GM18520 (cell line): ENCODE data around the gene IAH1.
"Not testable (repeated sequence)": the region's sequence is repeated elsewhere in the genome, so short reads cannot be mapped to it uniquely, and the experiment has no call there.

Experiments used
- ATAC-seq: cut with Tn5 transposase; IDR thresholded peaks from one replicate; pipeline ENCODE4 v1.9.1; 2021; ENCODE audit not compliant: unreplicated experiment

Gene IAH1

DNA sequence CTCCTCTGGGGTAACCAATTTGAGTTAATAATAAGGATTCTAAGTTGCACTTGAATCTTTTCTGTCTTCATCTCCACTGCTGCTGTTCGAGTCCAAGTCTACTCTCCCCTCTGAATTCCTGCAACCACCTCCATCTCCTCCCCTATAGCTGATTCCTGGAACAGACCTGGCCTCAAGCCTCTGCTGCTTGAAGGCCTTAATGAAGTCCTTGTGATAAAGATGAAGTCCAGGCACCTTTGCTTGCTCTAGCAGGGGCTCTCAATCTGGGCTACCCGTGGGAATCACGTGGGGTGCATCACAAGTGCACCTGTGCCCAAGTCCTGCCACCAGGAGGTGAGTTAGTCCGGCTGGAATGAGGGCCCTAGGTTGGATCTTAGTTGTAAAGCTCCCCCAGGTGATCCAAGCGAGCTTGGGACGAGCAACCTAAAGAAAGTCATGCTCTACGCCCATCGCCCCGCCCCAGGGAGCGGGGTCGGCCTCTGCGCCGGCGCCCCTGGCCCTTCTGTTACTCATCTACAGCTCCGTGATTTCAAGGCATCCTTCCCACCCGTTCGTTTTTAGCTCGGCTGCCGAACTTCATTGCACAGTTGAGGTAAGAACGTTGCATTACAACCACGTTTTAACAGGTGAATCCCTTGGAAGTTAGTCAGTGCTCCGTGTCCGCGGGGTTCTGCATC is 905 bp upstream of the IAH1 start:
- no peak for ATAC-seq

DNA sequence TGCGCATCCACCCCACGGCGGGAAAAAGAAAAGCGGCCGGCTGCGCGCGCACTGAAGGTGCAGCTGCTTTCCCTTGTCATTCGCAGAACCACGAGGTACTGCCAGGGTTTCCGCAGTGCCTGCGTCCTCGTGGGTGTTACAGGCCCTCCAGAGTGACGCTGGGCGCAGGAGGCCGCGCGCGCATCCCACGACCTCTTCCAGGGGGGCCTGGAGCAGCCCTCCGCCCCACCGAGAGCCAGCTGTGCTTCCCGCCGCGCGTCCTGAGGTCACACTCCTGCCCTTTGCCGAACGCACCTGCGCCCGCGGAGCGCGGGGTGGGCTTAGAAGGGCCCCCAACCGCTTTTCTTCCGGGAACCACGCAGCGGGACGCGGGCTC is 378 bp upstream of the IAH1 start:
- no peak for ATAC-seq

DNA sequence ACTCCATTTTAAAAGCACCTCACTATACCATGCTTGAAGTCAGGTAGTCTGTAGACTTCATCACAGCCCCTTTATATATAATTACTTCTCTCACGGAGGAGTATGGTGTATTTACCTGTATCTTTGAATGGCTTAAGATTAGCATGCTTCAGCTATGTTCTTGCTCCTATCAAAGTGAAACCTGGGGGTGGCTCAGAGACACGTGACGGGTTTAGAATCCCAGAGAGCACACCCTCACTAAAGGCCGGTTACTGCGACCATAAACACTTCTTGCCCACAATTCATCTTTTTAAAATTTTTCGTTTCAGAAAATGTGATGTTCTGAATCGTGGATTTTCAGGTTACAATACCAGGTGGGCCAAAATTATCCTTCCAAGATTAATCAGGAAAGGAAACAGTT is 3.6 kb downstream of the IAH1 start:
- ATAC-seq = no peak

DNA sequence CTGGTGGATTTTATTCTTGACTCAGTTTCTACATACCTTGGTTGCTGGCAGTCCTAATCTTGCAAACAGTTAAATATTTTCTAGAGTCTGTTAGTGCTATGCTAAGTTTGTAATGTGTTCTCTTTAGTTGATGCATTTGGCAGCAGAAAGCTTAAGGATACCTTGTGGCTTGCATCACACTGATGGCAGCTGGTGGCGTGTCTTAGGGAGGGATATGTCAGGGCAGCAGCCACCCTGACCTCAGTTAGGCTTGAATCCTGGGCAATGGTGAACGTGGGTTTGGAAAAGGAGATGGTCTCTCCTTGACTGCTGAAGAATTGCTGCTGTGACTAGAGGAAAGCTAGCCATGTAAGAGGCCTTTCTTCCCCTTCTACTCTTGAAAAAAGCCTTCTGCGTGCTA is 4.2 kb downstream of the IAH1 start:
- ATAC-seq = no peak

DNA sequence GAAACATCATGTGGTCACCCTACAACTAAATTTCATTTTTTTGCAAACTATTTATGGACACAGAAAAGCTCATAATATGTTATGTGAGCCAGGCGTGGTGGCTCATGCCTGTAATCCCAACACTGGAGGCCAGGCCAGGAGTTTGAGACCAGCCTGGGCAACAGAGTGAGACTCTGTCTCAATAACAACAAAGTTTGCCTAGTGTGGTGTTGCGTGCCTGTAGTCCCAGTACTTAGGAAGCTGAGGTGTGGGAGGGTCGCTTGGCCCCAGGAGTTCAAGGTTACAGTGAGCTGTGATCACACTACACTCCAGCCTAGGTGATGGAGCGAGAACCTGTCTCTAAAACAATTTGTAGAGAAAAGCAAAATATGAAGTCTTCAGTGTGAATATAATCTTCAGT is 5.8 kb downstream of the IAH1 start:
- ATAC-seq = no peak

DNA sequence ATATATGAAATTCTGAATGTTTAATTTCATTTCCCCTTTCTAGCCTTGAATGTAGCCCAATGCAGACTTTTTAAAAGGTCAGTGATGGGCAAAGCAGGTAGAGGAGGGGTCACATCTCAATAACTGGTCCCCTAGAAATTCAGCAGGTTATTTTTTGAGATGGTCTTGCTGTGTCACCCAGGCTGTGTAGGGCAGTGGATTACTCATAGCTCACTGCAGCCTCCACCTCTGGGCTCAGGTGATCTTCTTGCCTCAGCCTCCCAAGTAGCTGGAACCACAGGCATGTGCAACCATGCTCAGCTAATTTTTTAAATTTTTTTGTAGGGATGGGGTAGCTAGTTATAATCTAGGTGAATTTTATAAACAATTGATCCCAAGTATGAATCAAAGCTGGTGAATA is 8.8 kb downstream of the IAH1 start:
- no peak for ATAC-seq

DNA sequence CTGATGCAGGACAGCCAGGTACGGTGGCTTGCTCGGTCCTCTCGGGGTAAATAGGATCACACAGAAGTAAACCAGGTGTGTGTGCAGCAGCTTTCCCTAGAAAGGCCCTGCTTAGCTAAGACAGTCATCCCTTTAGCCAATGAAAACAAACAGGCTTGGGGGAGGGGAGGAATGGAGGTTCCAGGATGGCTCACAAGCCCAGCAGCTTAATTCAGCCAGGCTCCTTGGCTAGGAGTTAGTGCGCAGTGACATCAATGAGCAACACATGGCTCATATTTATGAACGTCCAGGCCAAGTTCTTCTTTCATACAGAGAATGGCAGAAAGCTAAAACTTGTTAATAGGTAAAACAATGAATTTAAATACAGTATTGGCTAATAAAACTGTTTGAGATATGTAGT is 10.2 kb downstream of the IAH1 start:
- ATAC-seq = no peak

DNA sequence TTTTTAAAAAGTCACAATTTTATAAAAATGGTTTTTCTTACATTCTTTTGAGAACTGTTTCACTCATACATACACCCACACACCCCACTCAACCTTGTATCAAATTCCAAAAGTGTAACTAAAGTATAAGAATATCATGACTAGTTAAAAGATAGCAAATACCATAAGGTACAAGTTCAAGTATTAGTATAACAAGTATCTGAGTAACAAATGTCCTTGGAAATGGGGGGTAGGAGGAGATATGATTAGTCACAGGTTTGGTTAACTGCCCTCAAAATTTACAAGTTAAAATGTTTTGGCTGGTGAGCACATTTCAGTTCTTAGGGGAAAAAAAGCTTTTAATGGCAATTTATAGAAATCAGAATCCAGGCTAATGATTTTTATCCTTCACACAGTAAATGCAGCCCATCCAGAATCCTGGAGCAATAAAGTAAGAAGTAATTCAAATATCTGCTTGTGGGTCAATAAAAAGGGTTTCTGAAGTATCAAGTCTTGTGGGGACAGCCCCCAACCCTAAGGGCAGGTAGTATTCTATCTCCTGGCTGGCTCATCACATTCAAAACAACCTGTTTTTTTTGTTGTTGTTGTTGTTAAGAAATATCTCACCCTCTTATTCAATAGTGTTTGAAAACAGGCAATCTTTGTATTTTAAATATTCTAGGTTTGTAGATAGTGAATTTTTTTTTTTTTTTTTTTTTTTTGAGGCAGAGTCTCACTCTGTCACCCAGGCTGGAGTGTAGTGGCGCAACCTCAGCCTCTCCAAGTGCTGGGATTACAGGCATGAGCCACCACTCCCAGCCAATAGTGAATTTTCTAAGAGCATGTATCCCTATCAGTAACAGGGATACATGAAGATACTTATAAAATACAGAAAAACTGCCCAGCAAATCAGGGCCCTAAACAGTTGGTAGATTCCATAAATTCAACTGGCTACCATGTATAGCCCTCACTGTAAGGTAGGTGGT is 14.5 kb downstream of the IAH1 start:
- ATAC-seq = no peak

DNA sequence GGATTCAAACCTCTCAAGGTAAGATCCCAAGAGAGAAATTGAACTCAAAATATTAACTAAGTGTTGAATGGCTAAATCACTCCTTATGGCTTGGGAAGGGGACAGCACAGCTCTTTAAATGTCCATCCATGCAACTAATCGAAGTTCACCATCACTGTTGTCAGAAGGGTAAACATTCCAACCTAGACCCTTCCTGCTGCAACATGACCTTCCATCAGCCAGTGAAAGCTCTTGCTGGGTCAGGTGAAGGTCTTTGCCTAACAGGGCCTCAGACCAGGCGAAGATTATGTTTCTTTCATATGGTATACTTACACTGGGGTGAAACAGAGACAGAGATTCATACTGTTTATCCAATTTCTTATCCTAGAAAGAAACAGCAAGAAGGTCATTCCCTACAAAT is 16.4 kb downstream of the IAH1 start:
- ATAC-seq = no peak

DNA sequence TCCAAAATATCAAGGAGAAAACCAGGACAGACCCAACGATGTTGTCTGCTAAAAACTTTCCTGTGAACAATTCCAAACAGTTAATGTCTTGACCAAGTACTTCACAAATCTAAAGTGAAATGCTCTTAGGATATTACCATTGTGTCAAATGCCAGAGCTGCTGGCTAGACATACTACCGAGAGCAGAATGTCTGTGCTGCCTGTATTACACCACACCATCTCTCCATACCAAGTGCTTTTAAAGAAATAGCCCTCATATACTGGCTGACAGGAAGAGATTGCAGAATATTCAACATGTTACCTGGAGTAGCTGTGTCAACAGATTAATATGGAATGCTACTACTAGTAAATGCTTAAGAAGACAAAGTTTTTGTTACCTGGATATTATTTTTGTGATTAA is 18.6 kb downstream of the IAH1 start:
- no peak for ATAC-seq

DNA sequence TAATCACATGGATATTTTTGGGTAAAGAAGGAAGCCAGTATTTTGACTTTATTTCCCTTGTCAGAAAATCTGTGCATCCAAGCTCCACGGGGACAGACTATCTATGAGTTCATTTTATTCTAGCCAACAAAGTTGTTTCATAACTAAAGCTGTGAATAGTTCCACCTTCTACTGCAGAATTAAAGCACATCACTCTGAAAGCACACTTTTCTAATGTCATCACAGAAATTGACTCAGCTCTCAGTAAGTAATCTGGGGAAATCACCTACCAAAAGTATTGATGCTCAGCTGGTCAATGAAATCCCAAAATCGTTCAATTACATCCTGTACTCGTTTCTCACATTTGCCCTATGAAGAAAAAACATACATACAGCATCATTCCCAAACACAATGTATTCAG is 19.1 kb downstream of the IAH1 start:
- no peak for ATAC-seq

DNA sequence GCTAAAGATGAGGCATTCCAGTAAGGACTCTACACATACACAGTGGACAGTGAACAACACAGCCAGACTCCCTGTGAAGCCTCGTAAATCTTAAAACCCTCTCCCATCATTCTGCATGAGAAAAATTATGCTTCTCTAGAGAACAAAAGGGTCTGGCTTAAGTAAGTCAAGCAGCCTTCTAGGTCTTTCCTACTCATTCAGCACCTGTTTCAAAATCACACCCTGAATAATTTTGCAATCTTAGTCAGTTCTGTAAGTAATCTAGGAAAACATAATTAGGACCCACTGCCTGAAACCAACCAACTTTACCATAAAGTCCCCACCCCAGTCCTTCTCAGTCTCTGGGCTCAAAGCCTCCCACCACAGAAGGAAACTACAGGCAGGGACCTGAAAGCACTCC is 19.7 kb downstream of the IAH1 start:
- no peak for ATAC-seq

DNA sequence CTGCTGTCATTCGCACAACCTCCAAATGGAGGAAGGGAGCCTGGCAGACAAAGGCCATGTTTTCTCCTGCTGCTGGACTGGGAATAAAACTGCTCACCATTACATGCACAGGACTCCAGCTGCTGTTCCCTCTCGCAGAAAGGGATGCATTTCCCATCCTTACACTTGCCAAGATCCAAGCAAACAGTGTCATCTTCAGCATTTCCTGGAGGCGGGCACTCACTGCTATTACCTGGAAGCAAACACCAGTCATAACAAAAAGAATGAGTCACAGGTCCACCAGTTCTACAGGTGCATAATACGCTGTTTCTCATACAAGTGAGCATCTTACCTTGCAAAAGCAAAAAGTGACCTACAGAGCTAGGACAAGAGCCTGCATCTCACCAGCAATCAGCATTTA is 22.7 kb downstream of the IAH1 start:
- ATAC-seq = no peak

DNA sequence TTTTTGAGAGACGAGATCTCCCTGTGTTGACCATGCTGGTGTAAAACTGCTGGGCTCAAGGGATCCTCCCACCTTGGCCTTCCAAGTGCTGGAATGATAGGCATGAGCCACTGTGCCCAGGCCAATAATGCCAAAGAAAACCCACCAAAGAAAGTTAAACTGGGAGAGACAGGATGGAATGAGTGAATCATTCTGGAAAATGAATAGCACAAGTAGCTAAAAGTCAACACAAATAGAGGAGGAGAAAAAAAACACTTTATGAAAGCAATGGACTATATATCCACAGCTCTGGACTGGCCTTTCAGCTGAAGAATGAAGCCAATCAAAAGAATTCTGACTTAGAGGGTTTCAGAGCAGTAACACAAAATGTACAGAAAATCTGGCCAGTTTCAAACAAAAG is 23.9 kb downstream of the IAH1 start:
- no peak for ATAC-seq

DNA sequence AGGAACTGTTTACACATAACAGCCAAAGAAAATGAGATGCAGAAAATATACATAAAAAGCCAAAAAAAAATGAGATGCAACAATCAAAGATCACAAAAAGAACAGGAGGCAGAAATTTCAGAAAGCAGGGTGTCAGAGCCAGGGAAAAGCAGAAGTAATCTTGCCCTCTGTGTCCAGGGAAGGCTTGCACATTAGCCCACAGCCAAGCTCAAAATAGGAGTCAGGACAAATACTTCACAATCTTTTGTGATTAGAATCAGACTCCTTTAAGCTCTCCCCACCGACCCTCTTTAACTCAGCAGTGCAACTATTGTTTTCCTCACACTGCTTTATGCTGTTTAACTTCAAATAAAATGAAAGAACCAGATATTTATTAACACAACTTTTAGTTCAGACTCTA is 34.6 kb downstream of the IAH1 start:
- no peak for ATAC-seq

DNA sequence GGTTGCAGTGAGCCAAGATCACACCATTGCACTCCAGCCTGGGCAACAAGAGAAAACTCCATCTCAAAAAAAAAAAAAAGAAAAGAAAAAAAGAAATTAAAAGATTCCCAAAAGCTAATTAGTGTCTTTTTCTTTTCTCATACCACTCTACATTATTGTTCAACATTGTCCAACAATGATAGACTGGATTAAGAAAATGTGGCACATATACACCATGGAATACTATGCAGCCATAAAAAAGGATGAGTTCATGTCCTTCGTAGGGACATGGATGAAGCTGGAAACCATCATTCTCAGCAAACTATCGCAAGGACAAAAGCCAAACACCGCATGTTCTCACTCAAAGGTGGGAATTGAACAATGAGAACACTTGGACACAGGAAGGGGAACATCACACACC is 39.6 kb downstream of the IAH1 start:
- not testable (repeated sequence) for ATAC-seq

DNA sequence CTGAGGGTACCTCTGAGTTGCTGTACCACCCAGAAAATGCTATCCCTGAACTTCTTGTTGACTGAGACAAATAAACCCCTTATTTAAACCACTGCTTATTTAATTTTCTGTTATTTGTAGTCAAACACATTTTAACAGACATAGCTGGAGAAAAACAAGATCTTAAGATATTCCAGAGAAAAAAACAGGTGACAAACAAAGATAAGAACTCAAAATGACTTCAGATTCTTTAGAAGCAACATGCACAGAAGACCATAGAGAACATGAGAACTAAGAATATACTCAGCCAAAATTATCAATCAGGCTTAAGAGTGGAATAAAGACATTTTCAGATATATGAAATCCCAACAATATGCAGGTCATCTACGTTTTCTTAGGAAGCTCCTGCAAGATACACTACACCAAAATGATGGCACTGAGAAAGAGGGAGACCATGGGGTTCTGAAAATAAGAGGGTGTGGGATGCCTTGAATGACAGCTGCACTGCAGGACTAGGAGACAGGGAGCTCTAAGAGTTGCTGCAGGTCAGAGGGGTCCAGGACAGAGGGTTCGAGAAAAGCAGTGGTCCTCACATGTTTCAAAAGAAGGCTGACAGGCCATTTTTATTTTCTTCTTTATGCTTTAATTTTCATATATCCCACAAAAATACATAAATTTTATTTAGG is 42.9 kb downstream of the IAH1 start:
- ATAC-seq = no peak

DNA sequence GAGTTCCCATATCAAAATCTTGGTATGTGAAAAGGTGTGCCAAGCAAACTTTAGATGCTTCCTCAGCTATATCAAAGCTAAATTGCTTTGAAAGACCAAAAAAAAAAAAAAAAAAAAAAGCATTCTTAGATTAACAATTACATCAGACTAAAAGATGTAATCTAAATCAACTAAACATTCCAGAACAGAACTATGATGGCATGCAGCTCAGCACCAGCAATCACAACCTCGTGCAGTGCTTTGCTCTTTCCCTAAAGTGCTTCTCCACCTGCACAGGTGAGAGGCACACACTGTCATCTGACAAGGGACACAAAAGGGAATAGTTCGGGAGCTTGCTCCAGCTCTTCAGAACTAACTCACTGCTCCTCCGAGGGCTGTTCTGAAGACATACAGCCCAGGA is 43.8 kb downstream of the IAH1 start:
- no peak for ATAC-seq

DNA sequence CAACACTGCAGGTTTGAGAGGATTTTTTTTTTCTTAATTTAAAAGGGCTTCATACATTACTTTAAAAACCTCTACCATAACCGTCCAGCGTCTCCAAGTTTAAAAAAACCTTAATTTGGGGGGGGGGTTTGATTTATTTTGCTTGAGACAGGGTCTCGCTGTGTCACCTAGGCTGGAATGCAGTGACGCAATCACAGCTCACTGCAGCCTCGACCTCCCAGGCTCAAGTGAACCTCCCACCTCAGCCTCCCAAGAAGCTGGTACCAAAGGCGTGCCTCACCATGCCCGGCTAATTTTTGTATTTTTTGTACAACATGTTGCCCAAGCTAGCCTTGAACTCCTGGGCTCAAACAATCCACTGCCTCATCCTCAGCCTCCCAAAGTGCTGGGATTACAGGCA is 44.4 kb downstream of the IAH1 start:
- ATAC-seq = no peak

DNA sequence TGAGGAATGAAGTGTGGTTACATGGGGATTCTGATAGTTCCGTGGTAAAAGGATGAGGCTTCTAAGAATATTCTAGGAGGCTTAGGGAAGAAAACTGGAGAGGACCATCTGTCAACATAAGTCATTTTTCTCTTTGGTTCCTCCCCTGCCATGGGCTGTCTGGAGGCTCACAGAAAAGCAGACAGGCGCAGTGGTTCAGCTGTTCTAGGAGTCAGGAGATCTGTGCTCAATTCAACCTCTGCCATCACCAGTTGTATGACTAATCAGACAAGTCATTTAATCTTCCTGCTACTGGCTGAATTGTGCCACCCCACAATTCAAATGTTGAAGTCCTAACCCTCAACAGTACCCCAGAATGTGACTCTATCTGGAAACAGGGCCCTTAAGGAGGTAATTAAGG is 44.9 kb downstream of the IAH1 start:
- ATAC-seq = no peak

DNA sequence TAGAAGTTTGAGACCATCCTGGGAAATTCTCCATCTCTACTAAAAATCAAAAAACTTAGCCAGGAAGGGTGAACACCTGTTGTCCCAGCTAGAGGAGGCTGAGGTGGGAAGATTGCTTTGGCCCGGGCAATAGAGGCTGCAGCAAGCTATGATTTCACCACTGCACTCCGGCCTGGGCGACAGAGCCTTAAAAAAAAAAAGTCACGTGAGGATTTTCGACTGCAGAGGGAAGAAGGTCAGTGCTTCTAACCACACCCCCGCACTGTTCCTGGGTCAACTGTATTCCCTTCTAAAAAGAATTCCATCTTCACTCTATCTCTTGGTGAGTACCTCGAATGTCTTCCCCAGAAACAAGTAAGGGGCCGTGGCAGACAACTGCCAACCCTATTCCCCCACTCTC is 49.9 kb downstream of the IAH1 start:
- ATAC-seq = no peak

DNA sequence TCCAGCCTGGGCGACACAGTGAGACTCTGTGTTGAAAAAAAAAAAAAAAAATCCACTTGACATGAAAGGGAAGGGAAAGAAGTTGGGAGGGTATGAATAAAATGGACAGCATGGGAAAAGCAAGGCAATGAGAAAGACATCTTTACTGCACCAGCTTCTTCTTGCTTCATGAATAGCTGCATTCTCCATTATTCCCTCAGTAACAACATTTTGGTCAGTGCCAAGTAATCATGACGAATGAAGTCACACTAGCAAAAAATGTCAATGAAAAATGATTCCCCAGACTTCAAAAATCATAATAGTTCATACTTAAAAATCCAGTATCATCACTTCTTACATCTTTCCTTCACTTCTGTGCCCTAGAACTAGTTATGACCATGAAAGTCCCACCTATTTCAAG is 50.9 kb downstream of the IAH1 start:
- no peak for ATAC-seq
